RWPE1 (cell line): ENCODE results near the gene EYA4.

ENCODE experiments used
- CTCF ChIA-PET: fragments of 350-600 bp; sonication (Branson Sonifier 250); formaldehyde crosslinking; extraction: SDS; loops from one replicate; lab custom pipeline; 2021; lab: Yijun Ruan, JAX
- POLR2A ChIA-PET: fragments of 400-600 bp; formaldehyde crosslinking; extraction: SDS; loops from one replicate; lab custom pipeline; 2020; ENCODE audit warnings: antibody characterized with exemption; ENCODE audit not compliant: low non-redundant PET; lab: Yijun Ruan, JAX
- DNase-seq: peaks from one replicate; pipeline ENCODE4 v3.0.0; 2012; ENCODE audit warnings: low spot score
- H3K27ac ChIP-seq: fragments of 450-650 bp; 2 replicates; pipeline ENCODE4 v1.5.1; 2017
- TF ChIP-seq, protein P1 (sequence below): fragments of 450-650 bp; conservative IDR thresholded peaks from 2 replicates; pipeline ENCODE4 v1.5.1; 2017; ENCODE audit warnings: low read depth, mild to moderate bottlenecking

EYA4 gene

GRCh38 chr6:133468591-133468990, 227.4 kb downstream of the EYA4 start:
- ChIA-PET CTCF (no interaction called here), POLR2A (no interaction called here)
- TF ChIP-seq, protein P1, sequence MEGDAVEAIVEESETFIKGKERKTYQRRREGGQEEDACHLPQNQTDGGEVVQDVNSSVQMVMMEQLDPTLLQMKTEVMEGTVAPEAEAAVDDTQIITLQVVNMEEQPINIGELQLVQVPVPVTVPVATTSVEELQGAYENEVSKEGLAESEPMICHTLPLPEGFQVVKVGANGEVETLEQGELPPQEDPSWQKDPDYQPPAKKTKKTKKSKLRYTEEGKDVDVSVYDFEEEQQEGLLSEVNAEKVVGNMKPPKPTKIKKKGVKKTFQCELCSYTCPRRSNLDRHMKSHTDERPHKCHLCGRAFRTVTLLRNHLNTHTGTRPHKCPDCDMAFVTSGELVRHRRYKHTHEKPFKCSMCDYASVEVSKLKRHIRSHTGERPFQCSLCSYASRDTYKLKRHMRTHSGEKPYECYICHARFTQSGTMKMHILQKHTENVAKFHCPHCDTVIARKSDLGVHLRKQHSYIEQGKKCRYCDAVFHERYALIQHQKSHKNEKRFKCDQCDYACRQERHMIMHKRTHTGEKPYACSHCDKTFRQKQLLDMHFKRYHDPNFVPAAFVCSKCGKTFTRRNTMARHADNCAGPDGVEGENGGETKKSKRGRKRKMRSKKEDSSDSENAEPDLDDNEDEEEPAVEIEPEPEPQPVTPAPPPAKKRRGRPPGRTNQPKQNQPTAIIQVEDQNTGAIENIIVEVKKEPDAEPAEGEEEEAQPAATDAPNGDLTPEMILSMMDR = no peak
- DNase-seq = no peak
- H3K27ac ChIP-seq = no peak overlapping the region

DNA sequence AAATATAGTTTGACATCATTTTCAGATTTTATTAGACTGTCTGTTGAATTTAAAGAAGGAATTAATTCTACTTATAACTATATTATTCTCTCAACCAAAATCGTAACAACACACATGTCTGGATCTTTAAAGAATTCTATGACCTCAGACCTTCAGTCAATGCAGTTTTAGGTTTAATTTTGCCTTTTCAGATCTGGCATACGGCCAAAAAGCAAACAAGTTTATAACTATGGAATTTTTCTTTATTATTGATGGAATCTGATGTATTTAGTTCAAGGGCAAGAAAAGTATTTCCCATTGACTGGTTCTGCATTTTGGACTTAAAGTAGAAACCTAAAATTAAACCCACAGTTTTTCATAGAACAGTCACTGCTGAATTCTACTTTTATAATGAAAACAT, 233.4 kb downstream of the EYA4 start:
- TF ChIP-seq, protein P1 = no peak
- no peak for DNase-seq
- no peak overlapping the region for H3K27ac ChIP-seq
- ChIA-PET CTCF (interaction anchor here (0.6 kb wide), 1 partner anchor 59 kb away, joined by 4 read pairs; no protein-coding TSS in a partner anchor), POLR2A (no interaction called here)

- H3K27ac ChIP-seq = no peak overlapping the region
- TF ChIP-seq, protein P1 = no peak
- DNase-seq = no peak
- CTCF ChIA-PET = interaction anchor here (0.6 kb wide), 1 partner anchor 135 kb away, joined by 3 read pairs; no protein-coding TSS in a partner anchor
- POLR2A ChIA-PET = no interaction called here
Observed at GRCh38 chr6:133478673-133479072, 237.5 kb downstream of the EYA4 start.

GRCh38 chr6:133487174-133487573, 246.0 kb downstream of the EYA4 start:
- POLR2A ChIA-PET = no interaction called here
- TF ChIP-seq, protein P1 = no peak
- CTCF ChIA-PET = no interaction called here

GRCh38 chr6:133495205-133495903, 254.2 kb downstream of the EYA4 start:
- POLR2A ChIA-PET = no interaction called here
- TF ChIP-seq, protein P1 = no peak
- DNase-seq = no peak
- no peak overlapping the region for H3K27ac ChIP-seq
- CTCF ChIA-PET = interaction anchor here (0.8 kb wide), 1 partner anchor 32 kb away, joined by 3 read pairs; no protein-coding TSS in a partner anchor

More at GRCh38 chr6:133487174-133487573, 246.0 kb downstream of the EYA4 start:
- DNase-seq = no peak
- H3K27ac ChIP-seq = no peak overlapping the region

DNA sequence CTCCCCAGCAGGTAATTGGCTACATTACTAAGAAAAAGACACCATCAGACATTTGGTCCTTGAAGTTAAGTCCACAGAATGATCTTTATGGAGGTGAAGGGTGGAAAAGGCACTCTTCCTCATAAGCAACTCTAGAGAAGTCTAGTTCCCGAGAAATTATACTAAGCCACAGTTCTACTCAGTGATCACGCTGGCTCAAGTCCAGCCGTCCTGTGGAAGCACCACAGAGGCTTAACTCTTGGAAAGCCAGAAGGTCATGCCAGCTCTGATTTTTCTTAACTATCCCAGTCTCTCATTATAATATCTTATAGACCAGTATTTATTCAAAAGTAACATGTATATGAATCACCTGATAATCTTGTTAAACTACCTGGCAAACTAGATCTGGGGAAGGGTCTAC, 258.5 kb downstream of the EYA4 start:
- ChIA-PET POLR2A (no interaction called here), CTCF (interaction anchor here (0.7 kb wide), 2 partner anchors 203 to 1941 kb away, joined by 3 read pairs; no protein-coding TSS in a partner anchor)
- TF ChIP-seq, protein P1 = no peak
- no peak for DNase-seq
- H3K27ac ChIP-seq = no peak overlapping the region
